ENCODE results near the gene LILRA6. TPM values are rescaled to one million over a fixed set of nuclear protein-coding genes. Genes with fewer than 3 reads are reported as not detected.

The LILRA6 gene
- total and polyA plus RNA-seq, 5 experiments from 2014 or later: 0.25 to 0.39 TPM; not detected in 3

Small RNAs within 50 kb of the gene (microRNA-seq; reads per million reads assigned to microRNA genes)
- not detected for gene MIR4752 (ENCODE audit: borderline microRNAs expressed)

Other genes with a start within 250 kb of the LILRA6 start
- gene VSTM1, start 178.9 kb downstream of the LILRA6 start, total RNA-seq: not detected
- gene VSTM1, start 178.9 kb downstream of the LILRA6 start, polyA plus RNA-seq: not detected
- not detected for gene TARM1, start 161.4 kb downstream of the LILRA6 start, total RNA-seq
- not detected for gene TARM1, start 161.4 kb downstream of the LILRA6 start, polyA plus RNA-seq
- under 1 TPM in 1 of 2 experiments, not detected in 1; 0.33 TPM for gene OSCAR, start 142.0 kb downstream of the LILRA6 start, total RNA-seq
- under 1 TPM in 1 of 3 donors, not detected in 2; 0.16 TPM for gene OSCAR, start 142.0 kb downstream of the LILRA6 start, polyA plus RNA-seq
- gene NDUFA3, start 139.9 kb downstream of the LILRA6 start, total RNA-seq: 100 to 1,000 TPM; 103 to 112 TPM
- 100 to 1,000 TPM; 489 to 564 (median 529) TPM for gene NDUFA3, start 139.9 kb downstream of the LILRA6 start, polyA plus RNA-seq
- gene TFPT, start 127.1 kb downstream of the LILRA6 start, total RNA-seq: 10 to 100 TPM; 14.2 to 16.8 TPM
- gene TFPT, start 127.1 kb downstream of the LILRA6 start, polyA plus RNA-seq: 10 to 100 TPM; 17.4 to 24.4 (median 23.0) TPM
- gene PRPF31, start 127.0 kb downstream of the LILRA6 start, total RNA-seq: 10 to 100 TPM; 76.4 to 86.8 TPM
- 10 to 100 TPM; 64.0 to 82.4 (median 80.8) TPM for gene PRPF31, start 127.0 kb downstream of the LILRA6 start, polyA plus RNA-seq
- gene CNOT3, start 105.0 kb downstream of the LILRA6 start, total RNA-seq: 10 to 100 TPM; 65.0 to 71.4 TPM
- 10 to 100 TPM in 1 of 3 donors, 1 to 10 TPM in 2; 6.6 to 14.5 (median 7.9) TPM for gene CNOT3, start 105.0 kb downstream of the LILRA6 start, polyA plus RNA-seq
- gene LENG1, start 83.1 kb downstream of the LILRA6 start, total RNA-seq: 10 to 100 TPM; 18.5 to 20.5 TPM
- 10 to 100 TPM in 1 of 3 donors, 1 to 10 TPM in 2; 7.7 to 13.9 (median 9.3) TPM for gene LENG1, start 83.1 kb downstream of the LILRA6 start, polyA plus RNA-seq
- gene TMC4, start 69.6 kb downstream of the LILRA6 start, total RNA-seq: not detected
- under 1 TPM in 1 of 3 donors, not detected in 2; 0.13 TPM for gene TMC4, start 69.6 kb downstream of the LILRA6 start, polyA plus RNA-seq
- gene MBOAT7, start 53.2 kb downstream of the LILRA6 start, total RNA-seq: 10 to 100 TPM; 35.9 to 36.1 TPM
- 10 to 100 TPM; 11.9 to 17.9 (median 14.8) TPM for gene MBOAT7, start 53.2 kb downstream of the LILRA6 start, polyA plus RNA-seq
- gene TSEN34, start 51.5 kb downstream of the LILRA6 start, total RNA-seq: 10 to 100 TPM; 25.2 to 25.6 TPM
- 10 to 100 TPM; 23.4 to 38.7 (median 33.3) TPM for gene TSEN34, start 51.5 kb downstream of the LILRA6 start, polyA plus RNA-seq
- 1,000 to 10,000 TPM; 1,288 to 1,335 TPM for gene RPS9, start 41.9 kb downstream of the LILRA6 start, total RNA-seq
- 1,000 to 10,000 TPM; 1,265 to 1,506 (median 1,311) TPM for gene RPS9, start 41.9 kb downstream of the LILRA6 start, polyA plus RNA-seq
- under 1 TPM in 1 of 2 experiments, not detected in 1; 0.62 TPM for gene LILRB3, start 19.8 kb downstream of the LILRA6 start, total RNA-seq
- gene LILRB3, start 19.8 kb downstream of the LILRA6 start, polyA plus RNA-seq: not detected
- under 1 TPM; 0.22 to 0.52 TPM for gene LILRB5, start 14.5 kb upstream of the LILRA6 start, total RNA-seq
- gene LILRB5, start 14.5 kb upstream of the LILRA6 start, polyA plus RNA-seq: not detected
- under 1 TPM; 0.47 TPM for gene LILRB2, start 38.3 kb upstream of the LILRA6 start, total RNA-seq
- gene LILRB2, start 38.3 kb upstream of the LILRA6 start, polyA plus RNA-seq: not detected
- not detected for gene LILRA5, start 70.4 kb upstream of the LILRA6 start, total RNA-seq
- gene LILRA5, start 70.4 kb upstream of the LILRA6 start, polyA plus RNA-seq: under 1 TPM in 1 of 3 donors, not detected in 2; 0.32 TPM
- under 1 TPM in 1 of 2 experiments, not detected in 1; 0.44 TPM for gene LILRA4, start 96.4 kb upstream of the LILRA6 start, total RNA-seq
- not detected for gene LILRA4, start 96.4 kb upstream of the LILRA6 start, polyA plus RNA-seq
- 10 to 100 TPM; 67.4 to 71.1 TPM for gene LAIR1, start 122.1 kb upstream of the LILRA6 start, total RNA-seq
- 100 to 1,000 TPM in 1 of 3 donors, 10 to 100 TPM in 2; 58.3 to 104 (median 59.9) TPM for gene LAIR1, start 122.1 kb upstream of the LILRA6 start, polyA plus RNA-seq
- gene TTYH1, start 172.7 kb upstream of the LILRA6 start, total RNA-seq: not detected
- gene TTYH1, start 172.7 kb upstream of the LILRA6 start, polyA plus RNA-seq: under 1 TPM in 2 of 3 donors, not detected in 1; 0.04 to 0.65 TPM
- gene LENG8, start 206.4 kb upstream of the LILRA6 start, total RNA-seq: 100 to 1,000 TPM; 610 to 639 TPM
- gene LENG8, start 206.4 kb upstream of the LILRA6 start, polyA plus RNA-seq: 1 to 10 TPM; 4.5 to 8.6 (median 6.5) TPM
- 1 to 10 TPM; 5.2 to 5.8 TPM for gene LENG9, start 221.0 kb upstream of the LILRA6 start, total RNA-seq
- under 1 TPM in 2 of 3 donors, not detected in 1; 0.22 to 0.36 TPM for gene LENG9, start 221.0 kb upstream of the LILRA6 start, polyA plus RNA-seq
- gene CDC42EP5, start 230.5 kb upstream of the LILRA6 start, total RNA-seq: not detected
- gene CDC42EP5, start 230.5 kb upstream of the LILRA6 start, polyA plus RNA-seq: not detected

All from naive thymus-derived CD8-positive, alpha-beta T cell (primary cell).